Ureter (tissue), 1 donor: ENCODE data around the gene THYN1. TPM values are rescaled to one million over a fixed set of nuclear protein-coding genes. Genes with fewer than 3 reads are reported as not detected.

Source experiments
- DNase-seq: peaks from one replicate; pipeline ENCODE4 v3.0.0-alpha.2; 2020; ENCODE audit warnings: low spot score
- total RNA-seq: library from RNA; stranded (reverse); gene quantifications from one replicate; pipeline ENCODE4 v1.2.4, GENCODE V29; 2023
- donor health status: DM: yes; HTN: yes; CAD: no.

The THYN1 gene
- total RNA-seq, 1 donor from 2014 or later, result 52.1 TPM

GRCh38 chr11:134248910-134249480 is 4.2 kb downstream of the THYN1 start:
- DNase-seq, result no peak

- no peak for DNase-seq
Measured at GRCh38 chr11:134246678-134247077, 6.5 kb downstream of the THYN1 start.

DNA sequence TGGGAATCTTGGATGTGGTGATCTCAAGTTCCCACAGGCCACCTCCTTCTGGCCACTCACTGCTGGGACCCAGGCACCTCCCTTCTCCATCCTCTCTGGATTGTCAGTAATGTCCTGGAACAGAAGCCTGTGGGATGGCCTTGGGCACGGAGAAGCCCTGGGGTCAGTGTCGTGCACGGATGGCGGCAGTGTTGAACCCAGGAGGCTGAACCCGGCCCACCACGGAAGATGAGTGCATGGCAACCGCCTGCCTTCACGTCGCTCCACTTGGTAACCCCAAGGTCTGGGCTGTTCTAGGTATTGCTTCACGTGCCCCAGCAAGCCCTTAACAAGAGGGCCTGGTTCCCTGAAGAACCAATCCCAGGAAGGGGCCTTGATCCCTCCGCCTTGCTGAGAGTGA is 7.1 kb downstream of the THYN1 start:
- DNase-seq, result no peak

DNA sequence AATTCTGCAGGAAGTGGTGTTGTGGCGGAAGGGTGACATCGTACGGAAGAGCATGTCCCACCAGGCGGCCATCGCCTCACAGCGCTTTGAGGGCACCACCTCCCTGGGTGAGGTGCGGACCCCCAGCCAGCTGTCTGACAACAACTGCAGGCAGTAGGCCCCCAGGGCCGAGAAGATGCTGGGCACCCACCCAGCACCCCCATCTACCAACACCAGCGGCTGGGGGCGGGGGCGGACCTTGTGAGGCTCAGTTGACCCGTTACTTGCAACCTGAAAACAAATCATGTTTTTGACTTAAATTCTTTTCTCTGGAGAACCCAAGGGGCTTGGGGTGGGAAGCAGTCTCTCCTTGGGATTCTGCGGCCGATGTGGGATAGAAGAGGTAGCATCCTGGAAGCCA is 7.7 kb downstream of the THYN1 start:
- no peak for DNase-seq

GRCh38 chr11:134244593-134244992 is 8.6 kb downstream of the THYN1 start:
- DNase-seq, result no peak

DNA sequence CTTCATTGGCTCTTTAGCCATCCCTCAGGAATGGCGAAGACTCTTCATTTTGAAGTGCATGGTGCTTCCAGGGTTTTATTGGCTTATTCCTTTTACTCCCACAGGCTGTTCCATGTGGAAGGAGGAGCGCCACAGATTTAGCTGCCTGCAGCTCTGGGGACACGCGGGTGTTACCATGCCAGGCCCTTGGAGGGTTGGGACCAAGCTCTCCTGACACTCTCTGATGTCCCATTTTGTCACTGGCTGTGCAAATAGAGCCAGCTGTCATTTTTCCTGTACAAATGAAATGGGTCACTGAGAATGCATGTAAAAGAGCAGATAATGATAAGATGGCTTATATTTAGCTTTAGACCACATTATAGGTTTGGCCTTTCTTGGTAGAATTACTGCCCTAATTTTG is 9.2 kb downstream of the THYN1 start:
- DNase-seq, result no peak

DNA sequence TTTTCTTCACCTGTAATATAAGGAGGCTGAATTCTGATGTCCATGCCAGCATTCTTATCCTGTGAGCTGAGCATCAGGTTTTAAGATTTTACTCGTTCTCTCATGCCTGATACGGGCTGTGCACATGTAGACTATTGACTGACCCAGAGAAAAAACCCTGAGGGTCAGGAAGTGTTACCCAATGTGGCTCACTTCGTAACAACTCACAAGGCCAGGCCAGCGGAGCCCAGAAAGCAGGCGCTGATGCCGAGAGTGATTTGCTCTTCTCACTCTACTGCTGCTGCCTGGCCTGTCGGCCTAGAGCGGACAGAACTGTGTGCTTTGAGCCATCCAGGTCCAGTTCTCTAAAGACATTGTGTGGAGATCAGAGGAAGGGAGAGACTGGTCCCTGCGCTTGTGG is 10.8 kb downstream of the THYN1 start:
- no peak for DNase-seq

- no peak for DNase-seq
Measured at GRCh38 chr11:134240592-134240991, 12.6 kb downstream of the THYN1 start.

GRCh38 chr11:134238956-134239355 is 14.2 kb downstream of the THYN1 start:
- no peak for DNase-seq

GRCh38 chr11:134237557-134237922 is 15.6 kb downstream of the THYN1 start:
- no peak for DNase-seq

DNA sequence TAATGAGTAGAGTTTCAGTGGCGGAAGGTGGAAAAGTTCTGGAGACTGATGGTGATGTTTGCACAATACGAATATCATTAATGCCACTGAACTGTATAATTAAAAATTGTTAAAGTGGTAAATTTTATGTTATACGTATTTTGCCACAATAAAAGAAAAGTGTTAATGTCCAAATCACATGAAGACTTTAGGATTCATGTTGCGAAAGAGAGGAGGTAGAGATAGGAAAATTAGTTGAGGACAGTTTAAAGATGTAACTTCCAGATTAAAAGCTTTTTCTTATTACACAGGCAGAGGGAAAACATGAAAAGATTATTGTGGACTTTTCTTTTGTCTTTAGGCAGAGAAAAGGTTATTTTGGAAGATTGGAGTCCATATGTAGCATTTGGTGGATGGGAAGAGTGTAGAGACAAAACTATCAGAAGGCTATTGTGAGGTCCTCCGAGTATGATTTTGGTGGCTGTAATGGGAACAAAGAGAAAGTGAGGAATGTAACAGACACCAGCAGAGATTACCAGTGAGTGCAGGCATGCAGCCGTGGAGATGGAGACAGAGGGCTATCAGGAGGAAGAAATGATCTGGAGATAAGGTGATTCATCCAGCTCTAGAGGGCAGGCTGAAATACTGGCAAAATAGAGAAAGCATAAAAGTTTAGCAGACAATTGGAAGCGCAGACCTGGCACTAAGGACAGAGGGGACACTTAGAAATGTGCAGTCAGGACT is 16.2 kb downstream of the THYN1 start:
- no peak for DNase-seq

GRCh38 chr11:134235399-134235798 is 17.8 kb downstream of the THYN1 start:
- DNase-seq, result no peak

DNA sequence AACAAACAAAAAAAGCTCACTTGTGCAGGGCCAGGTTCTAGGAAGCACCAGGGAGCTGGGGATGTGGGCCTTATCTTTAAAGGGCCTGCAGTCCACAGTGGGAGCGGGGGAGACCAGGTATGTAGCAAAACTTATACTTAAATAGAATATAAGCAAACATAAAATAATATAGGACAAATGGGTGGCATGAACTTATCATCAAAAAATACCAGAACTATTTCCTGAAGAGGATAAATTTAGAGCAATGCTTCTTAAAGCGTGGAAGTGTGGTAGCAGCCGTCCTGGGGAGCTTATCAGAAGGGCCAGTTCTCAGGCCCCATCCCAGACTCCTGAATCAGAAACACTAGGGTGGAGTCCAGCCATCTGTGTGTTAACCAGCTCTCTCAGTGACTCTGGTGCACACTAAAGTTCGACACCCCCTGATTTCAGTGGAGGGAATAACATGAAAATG is 19.4 kb downstream of the THYN1 start:
- DNase-seq, result no peak

- DNase-seq, result no peak
Measured at GRCh38 chr11:134231958-134232659, 21.0 kb downstream of the THYN1 start.

DNA sequence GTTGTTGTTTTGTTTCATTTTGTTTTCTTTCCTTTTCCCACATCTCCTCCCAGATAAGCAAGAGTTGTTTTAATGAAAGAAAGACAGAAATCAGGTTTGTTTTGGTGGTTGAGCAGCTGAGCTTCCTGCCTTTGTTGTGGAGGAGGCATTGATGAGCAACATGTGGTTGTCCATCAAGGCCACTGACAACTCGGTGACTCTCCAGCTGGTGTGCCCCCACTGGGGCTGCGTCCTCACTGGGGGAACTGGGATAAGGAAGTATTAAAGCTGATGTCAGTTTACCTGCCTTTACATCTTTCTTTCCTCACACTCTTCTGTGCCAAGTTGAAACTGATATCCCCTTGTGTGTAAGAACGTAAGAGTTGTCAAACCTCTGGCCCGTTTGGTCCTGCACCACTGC is 22.8 kb downstream of the THYN1 start:
- no peak for DNase-seq

DNA sequence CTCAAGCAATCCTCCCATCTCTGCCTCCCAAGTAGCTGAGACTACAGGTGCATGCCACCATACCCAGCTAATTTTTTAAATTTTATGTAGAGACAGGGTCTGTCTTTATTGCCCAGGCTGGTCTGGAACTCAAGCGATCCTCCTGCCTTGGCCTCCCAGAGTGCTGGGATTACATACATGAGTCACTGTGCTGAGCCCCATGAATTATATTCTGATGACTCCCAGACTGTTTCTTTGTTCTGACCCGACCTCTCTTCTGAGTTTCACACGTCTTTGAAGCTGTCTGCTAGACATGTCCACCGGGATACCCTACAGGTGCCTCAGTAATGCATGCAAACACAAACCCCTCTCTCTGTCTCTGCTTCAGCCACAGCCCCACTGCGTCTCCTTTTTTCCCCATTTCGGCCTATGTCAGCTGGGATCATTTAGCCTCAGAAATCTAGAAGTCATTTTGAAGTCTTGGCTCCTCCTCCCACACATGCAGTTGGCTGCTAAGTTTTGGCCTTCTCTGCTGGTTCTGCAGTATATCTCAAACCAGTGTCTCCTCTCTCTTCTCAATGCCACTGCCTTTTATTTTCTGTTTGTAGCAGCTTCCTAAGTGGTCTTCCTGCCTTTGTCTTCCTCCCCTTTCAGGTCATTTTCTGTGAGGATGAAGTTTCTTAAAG is 23.9 kb downstream of the THYN1 start:
- DNase-seq, result no peak

- no peak for DNase-seq
Measured at GRCh38 chr11:134228625-134229024, 24.5 kb downstream of the THYN1 start.

- peak; percentile 10 for DNase-seq
Measured at GRCh38 chr11:134226806-134227325, 26.3 kb downstream of the THYN1 start.

DNA sequence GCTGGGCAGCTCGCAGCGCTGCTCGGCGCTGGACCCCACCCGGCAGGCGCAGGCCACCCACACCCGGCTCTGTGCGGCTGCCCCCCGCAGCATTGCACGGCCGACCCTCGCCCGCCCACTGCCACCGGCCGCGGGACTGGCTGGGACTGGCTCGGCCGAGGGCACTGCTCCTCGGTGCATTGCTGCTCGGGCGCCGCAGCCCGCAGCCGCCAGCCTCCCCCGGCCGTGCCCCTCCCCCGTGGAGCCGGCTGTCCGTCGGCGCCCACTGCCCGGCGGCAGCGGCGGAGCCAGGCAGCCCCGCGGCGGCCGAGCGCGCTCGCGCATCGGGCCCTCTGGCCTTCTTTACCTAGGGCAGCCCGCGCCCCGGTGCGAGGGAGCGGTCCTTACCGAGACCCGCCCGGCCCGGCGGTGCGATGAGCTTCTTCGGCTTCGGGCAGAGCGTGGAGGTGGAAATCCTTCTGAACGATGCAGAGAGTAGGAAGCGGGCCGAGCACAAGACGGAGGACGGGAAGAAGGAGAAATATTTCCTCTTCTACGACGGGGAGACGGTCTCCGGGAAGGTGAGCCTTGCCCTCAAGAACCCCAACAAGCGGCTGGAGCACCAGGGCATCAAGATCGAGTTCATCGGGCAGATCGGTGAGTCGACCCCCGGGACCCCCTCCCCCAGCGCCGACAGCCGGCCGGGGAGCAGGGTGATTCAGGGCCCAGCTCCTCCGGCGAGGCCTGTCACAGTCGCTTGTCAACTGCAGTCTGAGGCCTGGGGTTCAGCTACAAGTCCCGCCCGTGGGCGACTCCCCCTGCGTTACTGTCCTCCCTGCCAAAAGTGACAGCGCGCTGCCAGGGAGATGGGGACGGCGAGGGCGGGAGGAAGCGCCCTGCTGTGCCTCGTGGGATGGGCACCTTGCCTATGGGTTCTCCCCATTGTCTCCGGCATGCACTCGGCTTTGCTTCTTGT is 28.2 kb downstream of the THYN1 start:
- DNase-seq, result peak; percentile 61

GRCh38 chr11:134223836-134224709 is 29.1 kb downstream of the THYN1 start, which contains the start of the genes NCAPD3 and VPS26B:
TSS of gene NCAPD3 (minus strand) at chr11:134223967. CDS start at chr11:134223926, 41 bp downstream.
TSS of gene VPS26B (plus strand) at chr11:134224671. CDS start at chr11:134225123, 452 bp downstream.
- DNase-seq, result peak; percentile 98
